ENCODE results near the gene SLC38A2.

DNA sequence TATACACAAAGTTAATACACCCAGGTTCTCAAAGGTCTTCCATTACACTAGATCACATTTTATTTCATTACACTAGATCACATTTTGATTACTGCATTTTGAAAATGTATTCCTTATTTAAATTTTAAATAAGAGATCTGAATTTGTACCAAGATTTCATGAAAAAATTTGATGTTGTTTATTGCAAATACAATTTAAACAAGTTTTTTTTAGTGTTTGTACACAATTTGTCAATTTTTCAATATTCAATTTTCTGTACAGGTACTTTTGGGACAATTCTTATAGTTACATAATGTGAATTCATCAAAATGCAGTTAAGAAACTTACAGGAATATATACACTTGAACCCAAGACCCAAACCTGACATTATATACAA is 14.3 kb downstream of the SLC38A2 start:
- TF ChIP-seq, protein P1, sequence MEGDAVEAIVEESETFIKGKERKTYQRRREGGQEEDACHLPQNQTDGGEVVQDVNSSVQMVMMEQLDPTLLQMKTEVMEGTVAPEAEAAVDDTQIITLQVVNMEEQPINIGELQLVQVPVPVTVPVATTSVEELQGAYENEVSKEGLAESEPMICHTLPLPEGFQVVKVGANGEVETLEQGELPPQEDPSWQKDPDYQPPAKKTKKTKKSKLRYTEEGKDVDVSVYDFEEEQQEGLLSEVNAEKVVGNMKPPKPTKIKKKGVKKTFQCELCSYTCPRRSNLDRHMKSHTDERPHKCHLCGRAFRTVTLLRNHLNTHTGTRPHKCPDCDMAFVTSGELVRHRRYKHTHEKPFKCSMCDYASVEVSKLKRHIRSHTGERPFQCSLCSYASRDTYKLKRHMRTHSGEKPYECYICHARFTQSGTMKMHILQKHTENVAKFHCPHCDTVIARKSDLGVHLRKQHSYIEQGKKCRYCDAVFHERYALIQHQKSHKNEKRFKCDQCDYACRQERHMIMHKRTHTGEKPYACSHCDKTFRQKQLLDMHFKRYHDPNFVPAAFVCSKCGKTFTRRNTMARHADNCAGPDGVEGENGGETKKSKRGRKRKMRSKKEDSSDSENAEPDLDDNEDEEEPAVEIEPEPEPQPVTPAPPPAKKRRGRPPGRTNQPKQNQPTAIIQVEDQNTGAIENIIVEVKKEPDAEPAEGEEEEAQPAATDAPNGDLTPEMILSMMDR (conservative IDR thresholded peaks at IDR 0.05; ENCODE audit: low read depth, low read length): no peak
- TF ChIP-seq POLR2A (IDR thresholded peaks at IDR 0.05; ENCODE audit: low read depth, low read length) (no peak; the same call in 1 of the 2 replicates), RCOR1 (IDR thresholded peaks at IDR 0.05; ENCODE audit: insufficient replicate concordance, low read length) (no peak), MAZ (IDR thresholded peaks at IDR 0.05; ENCODE audit: borderline replicate concordance, low read depth, low read length) (no peak), RAD21 (IDR thresholded peaks at IDR 0.05; ENCODE audit: low read length) (no peak), CHD1 (IDR thresholded peaks at IDR 0.05; ENCODE audit: low read depth, low read length) (no peak), RFX5 (IDR thresholded peaks at IDR 0.05; ENCODE audit: low read depth, low read length) (no peak), NFE2L2 (IDR thresholded peaks at IDR 0.05; ENCODE audit: low read depth, low read length) (no peak), MAFK (IDR thresholded peaks at IDR 0.05; ENCODE audit: low read depth, low read length) (no peak), SMC3 (IDR thresholded peaks at IDR 0.05; ENCODE audit: low read depth, low read length) (no peak)
- TF ChIP-seq, protein P2, sequence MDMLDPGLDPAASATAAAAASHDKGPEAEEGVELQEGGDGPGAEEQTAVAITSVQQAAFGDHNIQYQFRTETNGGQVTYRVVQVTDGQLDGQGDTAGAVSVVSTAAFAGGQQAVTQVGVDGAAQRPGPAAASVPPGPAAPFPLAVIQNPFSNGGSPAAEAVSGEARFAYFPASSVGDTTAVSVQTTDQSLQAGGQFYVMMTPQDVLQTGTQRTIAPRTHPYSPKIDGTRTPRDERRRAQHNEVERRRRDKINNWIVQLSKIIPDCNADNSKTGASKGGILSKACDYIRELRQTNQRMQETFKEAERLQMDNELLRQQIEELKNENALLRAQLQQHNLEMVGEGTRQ (IDR thresholded peaks at IDR 0.05; ENCODE audit: low read depth, low read length): no peak

All from IMR-90 (cell line).